ENCODE results near the gene FARP1. TPM values are rescaled to one million over a fixed set of nuclear protein-coding genes. Genes with fewer than 3 reads are reported as not detected.

Gene FARP1
- total and polyA plus RNA-seq, 10 of the 15 experiments (the other 5 are each of a cell fraction or from before 2014, with no cell fraction given), result 0.17 to 6.9 (median 0.68) TPM

GRCh38 chr13:98224557-98224956 is 81.7 kb downstream of the FARP1 start:
- Histone ChIP-seq H3K9me3 (replicated peaks; ENCODE audit: control insufficient read depth, insufficient read depth, low read length) (no peaks in the 10 kb centered on the region), H3K79me2 (ENCODE audit: control insufficient read depth, insufficient read depth, low read length) (no peaks in the 10 kb centered on the region), H4K20me1 (ENCODE audit: control insufficient read depth, insufficient read depth) (no peaks in the 10 kb centered on the region), H3K9ac (ENCODE audit: control insufficient read depth, insufficient read depth, low read length) (no peak overlapping the region), H2AFZ (ENCODE audit: control insufficient read depth, low read depth, low read length) (no peak overlapping the region), H3K4me1 (ENCODE audit: control insufficient read depth, insufficient read depth, low read length) (no peaks in the 10 kb centered on the region), H3K4me2 (ENCODE audit: control insufficient read depth, insufficient read depth) (no peak overlapping the region), H3K27ac (ENCODE audit: control insufficient read depth, insufficient read depth) (no peak overlapping the region), H3K4me3 (no peak overlapping the region), H3K36me3 (ENCODE audit: control insufficient read depth in 2 of 2, insufficient read depth in 2 of 2, low read length in 1 of 2) (no peaks in the 10 kb centered on the region), H3K27me3 (replicated peaks in 1 of 2; ENCODE audit: control insufficient read depth in 2 of 2, insufficient read depth in 2 of 2, low read length in 1 of 2) (no peaks in the 10 kb centered on the region)
- ChIA-PET SMC1A (ENCODE audit: uncharacterized antibody, unreplicated experiment) (interaction anchor here (0.7 to 3.6 kb wide), 2 partner anchors 11 to 19 kb away, joined by 3 to 15 read pairs; no protein-coding TSS in a partner anchor), POLR2A (interaction anchor here (0.6 to 0.8 kb wide), 3 partner anchors 9 to 72 kb away, joined by 3 to 6 read pairs (median 4); no protein-coding TSS in a partner anchor), RAD21 (ENCODE audit: unreplicated experiment) (no interaction called here), CTCF (interaction anchor here (0.6 to 1.8 kb wide), 2 partner anchors 23 to 91 kb away, joined by 4 to 5 read pairs; no protein-coding TSS in a partner anchor)
- DNase-seq (ENCODE audit: low read depth, low spot score) (no peak), ATAC-seq (no peak), FAIRE-seq (no peak)
- no TSS peak for BruUV-seq (replicated peaks)
- WGBS (ENCODE audit: insufficient coverage, insufficient replicate concordance, low lambda C conversion rate, missing lambda C conversion rate), result 0% methylated on average over 4 of the region's 5 CpGs
- intact Hi-C loops (cut with micrococcal nuclease; ENCODE audit: unreplicated experiment) (no loop called here), in situ Hi-C loops (cut with MboI) (no loop called here)
- TF ChIP-seq MYC (IDR thresholded peaks at IDR 0.05; ENCODE audit: insufficient read depth, insufficient read length, insufficient replicate concordance, low read length, severe bottlenecking) (no peak), MYB (IDR thresholded peaks at IDR 0.05; ENCODE audit: borderline replicate concordance, low read depth, low read length) (no peak)

GRCh38 chr13:98225036-98225940 is 82.4 kb downstream of the FARP1 start:
- WGBS (ENCODE audit: insufficient coverage, insufficient replicate concordance, low lambda C conversion rate, missing lambda C conversion rate), result 48% methylated on average over 20 of the region's 20 CpGs
- Histone ChIP-seq H3K4me3 (no peak overlapping the region), H3K4me2 (ENCODE audit: control insufficient read depth, insufficient read depth) (no peak overlapping the region), H3K27ac (ENCODE audit: control insufficient read depth, insufficient read depth) (no peak overlapping the region), H3K79me2 (ENCODE audit: control insufficient read depth, insufficient read depth, low read length) (no peaks in the 10 kb centered on the region), H3K9me3 (replicated peaks; ENCODE audit: control insufficient read depth, insufficient read depth, low read length) (no peaks in the 10 kb centered on the region), H3K36me3 (ENCODE audit: control insufficient read depth in 2 of 2, insufficient read depth in 2 of 2, low read length in 1 of 2) (no peaks in the 10 kb centered on the region), H3K9ac (ENCODE audit: control insufficient read depth, insufficient read depth, low read length) (no peak overlapping the region), H4K20me1 (ENCODE audit: control insufficient read depth, insufficient read depth) (no peaks in the 10 kb centered on the region), H3K4me1 (ENCODE audit: control insufficient read depth, insufficient read depth, low read length) (no peaks in the 10 kb centered on the region), H3K27me3 (replicated peaks in 1 of 2; ENCODE audit: control insufficient read depth in 2 of 2, insufficient read depth in 2 of 2, low read length in 1 of 2) (no peaks in the 10 kb centered on the region), H2AFZ (ENCODE audit: control insufficient read depth, low read depth, low read length) (no peak overlapping the region)
- CTCF ChIA-PET, result interaction anchor here (1.8 kb wide), 1 partner anchor 24 kb away, joined by 5 read pairs; no protein-coding TSS in a partner anchor
- SMC1A ChIA-PET (ENCODE audit: uncharacterized antibody, unreplicated experiment), result interaction anchor here (1.6 to 3.6 kb wide), 2 partner anchors 9 to 10 kb away, joined by 4 to 15 read pairs; no protein-coding TSS in a partner anchor
- in situ Hi-C loops (cut with MboI), result no loop called here
- TF ChIP-seq FOXM1 (IDR thresholded peaks at IDR 0.05; ENCODE audit: low read depth, low read length) (no peak), IRF3 (IDR thresholded peaks at IDR 0.05) (no peak)
- TF ChIP-seq, protein P1, sequence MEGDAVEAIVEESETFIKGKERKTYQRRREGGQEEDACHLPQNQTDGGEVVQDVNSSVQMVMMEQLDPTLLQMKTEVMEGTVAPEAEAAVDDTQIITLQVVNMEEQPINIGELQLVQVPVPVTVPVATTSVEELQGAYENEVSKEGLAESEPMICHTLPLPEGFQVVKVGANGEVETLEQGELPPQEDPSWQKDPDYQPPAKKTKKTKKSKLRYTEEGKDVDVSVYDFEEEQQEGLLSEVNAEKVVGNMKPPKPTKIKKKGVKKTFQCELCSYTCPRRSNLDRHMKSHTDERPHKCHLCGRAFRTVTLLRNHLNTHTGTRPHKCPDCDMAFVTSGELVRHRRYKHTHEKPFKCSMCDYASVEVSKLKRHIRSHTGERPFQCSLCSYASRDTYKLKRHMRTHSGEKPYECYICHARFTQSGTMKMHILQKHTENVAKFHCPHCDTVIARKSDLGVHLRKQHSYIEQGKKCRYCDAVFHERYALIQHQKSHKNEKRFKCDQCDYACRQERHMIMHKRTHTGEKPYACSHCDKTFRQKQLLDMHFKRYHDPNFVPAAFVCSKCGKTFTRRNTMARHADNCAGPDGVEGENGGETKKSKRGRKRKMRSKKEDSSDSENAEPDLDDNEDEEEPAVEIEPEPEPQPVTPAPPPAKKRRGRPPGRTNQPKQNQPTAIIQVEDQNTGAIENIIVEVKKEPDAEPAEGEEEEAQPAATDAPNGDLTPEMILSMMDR (IDR thresholded peaks at IDR 0.05 in 2 of 3, conservative IDR thresholded peaks at IDR 0.05 in 1 of 3; ENCODE audit: control insufficient read depth in 2 of 3, extremely low read depth in 1 of 3, insufficient read depth in 1 of 3, low read depth in 3 of 3, low read length in 3 of 3), result no peak
- TF ChIP-seq, protein P2, sequence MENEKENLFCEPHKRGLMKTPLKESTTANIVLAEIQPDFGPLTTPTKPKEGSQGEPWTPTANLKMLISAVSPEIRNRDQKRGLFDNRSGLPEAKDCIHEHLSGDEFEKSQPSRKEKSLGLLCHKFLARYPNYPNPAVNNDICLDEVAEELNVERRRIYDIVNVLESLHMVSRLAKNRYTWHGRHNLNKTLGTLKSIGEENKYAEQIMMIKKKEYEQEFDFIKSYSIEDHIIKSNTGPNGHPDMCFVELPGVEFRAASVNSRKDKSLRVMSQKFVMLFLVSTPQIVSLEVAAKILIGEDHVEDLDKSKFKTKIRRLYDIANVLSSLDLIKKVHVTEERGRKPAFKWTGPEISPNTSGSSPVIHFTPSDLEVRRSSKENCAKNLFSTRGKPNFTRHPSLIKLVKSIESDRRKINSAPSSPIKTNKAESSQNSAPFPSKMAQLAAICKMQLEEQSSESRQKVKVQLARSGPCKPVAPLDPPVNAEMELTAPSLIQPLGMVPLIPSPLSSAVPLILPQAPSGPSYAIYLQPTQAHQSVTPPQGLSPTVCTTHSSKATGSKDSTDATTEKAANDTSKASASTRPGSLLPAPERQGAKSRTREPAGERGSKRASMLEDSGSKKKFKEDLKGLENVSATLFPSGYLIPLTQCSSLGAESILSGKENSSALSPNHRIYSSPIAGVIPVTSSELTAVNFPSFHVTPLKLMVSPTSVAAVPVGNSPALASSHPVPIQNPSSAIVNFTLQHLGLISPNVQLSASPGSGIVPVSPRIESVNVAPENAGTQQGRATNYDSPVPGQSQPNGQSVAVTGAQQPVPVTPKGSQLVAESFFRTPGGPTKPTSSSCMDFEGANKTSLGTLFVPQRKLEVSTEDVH (IDR thresholded peaks at IDR 0.05; ENCODE audit: low read depth, partially characterized antibody), result no peak
- DNase-seq (ENCODE audit: low read depth, low spot score) (no peak), FAIRE-seq (no peak), ATAC-seq (no peak)
- RAD21 ChIA-PET (ENCODE audit: unreplicated experiment), result no interaction called here
- POLR2A ChIA-PET, result interaction anchor here (0.6 to 0.8 kb wide), 2 partner anchors 10 to 71 kb away, joined by 4 to 6 read pairs; no protein-coding TSS in a partner anchor
- intact Hi-C loops (cut with micrococcal nuclease; ENCODE audit: unreplicated experiment), result no loop called here
- no TSS peak for BruUV-seq (replicated peaks)
